ENCODE data around the gene ITIH6. TPM values are rescaled to one million over a fixed set of nuclear protein-coding genes. Genes with fewer than 3 reads are reported as not detected.

ITIH6 gene
- total RNA-seq, 1 donor from 2014 or later: 0.13 TPM

DNA sequence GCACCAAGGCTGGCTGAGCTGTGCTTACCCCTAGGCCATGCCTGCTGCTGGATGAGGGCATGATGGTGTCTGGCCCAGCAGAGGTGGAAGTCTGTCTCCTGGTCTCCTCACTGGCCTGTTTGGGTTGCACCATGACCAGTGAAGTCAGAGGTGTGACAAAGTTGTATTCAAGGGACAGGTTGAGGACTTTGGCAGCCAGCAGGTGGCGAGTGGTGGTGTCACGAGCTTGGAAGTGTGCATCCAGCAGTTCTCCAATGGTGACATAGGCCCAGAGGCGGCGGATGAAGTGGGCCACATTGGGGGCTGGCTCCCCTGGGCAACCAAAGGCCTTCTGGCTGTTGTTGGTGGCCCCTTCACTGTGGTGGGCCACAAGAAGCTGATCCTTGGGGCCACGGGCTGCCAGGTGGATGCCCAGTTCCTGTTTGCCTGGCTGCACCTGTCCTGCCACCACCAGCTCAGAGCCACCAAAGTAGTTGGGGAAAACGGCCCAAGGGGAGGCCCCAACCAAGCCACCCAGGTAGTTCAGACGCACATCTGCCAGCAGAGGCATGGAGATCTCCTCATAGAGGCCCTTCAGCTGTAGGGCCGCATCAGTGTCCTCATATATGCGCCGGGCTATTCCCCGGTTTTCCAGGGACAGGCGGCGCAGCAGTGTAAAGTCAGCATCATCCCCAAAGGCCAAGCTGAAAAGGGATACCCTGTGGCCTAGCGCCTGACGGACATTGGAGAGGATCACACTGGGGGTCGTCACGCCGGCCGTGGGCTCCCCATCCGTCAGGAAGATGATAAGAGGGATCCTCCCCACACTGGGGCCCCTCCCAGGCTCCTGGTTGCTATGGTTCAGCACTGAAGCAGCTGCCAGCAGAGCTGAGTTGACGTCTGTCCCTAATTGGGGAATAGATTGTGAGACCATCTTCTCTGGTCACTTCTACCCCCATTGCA is 39.7 kb downstream of the ITIH6 start:
- Mint-ChIP-seq H3K27ac (ENCODE audit: unreplicated experiment) (no peak overlapping the region), H3K9me3 (ENCODE audit: unreplicated experiment) (no peaks in the 10 kb centered on the region), H3K4me3 (ENCODE audit: unreplicated experiment) (no peak overlapping the region), H3K36me3 (ENCODE audit: low read depth, unreplicated experiment) (no peaks in the 10 kb centered on the region), H3K4me1 (ENCODE audit: unreplicated experiment) (peaks cover 6% of the 10 kb centered on the region), H3K27me3 (ENCODE audit: unreplicated experiment) (no peaks in the 10 kb centered on the region)
- no peak for DNase-seq (ENCODE audit: low spot score)
- TF ChIP-seq, protein P1, sequence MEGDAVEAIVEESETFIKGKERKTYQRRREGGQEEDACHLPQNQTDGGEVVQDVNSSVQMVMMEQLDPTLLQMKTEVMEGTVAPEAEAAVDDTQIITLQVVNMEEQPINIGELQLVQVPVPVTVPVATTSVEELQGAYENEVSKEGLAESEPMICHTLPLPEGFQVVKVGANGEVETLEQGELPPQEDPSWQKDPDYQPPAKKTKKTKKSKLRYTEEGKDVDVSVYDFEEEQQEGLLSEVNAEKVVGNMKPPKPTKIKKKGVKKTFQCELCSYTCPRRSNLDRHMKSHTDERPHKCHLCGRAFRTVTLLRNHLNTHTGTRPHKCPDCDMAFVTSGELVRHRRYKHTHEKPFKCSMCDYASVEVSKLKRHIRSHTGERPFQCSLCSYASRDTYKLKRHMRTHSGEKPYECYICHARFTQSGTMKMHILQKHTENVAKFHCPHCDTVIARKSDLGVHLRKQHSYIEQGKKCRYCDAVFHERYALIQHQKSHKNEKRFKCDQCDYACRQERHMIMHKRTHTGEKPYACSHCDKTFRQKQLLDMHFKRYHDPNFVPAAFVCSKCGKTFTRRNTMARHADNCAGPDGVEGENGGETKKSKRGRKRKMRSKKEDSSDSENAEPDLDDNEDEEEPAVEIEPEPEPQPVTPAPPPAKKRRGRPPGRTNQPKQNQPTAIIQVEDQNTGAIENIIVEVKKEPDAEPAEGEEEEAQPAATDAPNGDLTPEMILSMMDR (IDR thresholded peaks at IDR 0.05; ENCODE audit: unreplicated experiment): no peak

DNA sequence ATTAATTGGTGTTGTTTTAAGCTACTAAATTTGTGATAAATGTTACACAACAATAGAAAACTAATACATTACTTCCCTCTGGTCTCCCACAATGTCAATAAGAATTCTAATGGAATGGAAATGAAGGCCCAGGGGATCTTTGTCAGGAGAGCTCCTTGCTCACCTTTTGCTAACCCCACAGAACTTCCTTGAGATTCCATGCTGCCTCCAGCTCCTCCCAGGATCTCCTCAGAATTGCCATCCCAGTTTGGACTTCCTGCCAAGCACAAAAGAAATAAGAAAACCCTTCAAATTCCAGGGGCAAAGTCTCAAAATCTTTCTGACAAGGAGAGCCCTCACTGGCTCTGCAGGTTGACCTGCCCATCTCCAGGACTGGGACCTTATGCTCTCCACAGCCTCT is 43.2 kb downstream of the ITIH6 start:
- no peaks in the 10 kb centered on the region for H3K9me3 Mint-ChIP-seq (ENCODE audit: unreplicated experiment)
- no peak for DNase-seq (ENCODE audit: low spot score)
- H3K27ac Mint-ChIP-seq (ENCODE audit: unreplicated experiment): no peak overlapping the region
- H3K4me3 Mint-ChIP-seq (ENCODE audit: unreplicated experiment): no peak overlapping the region
- H3K4me1 Mint-ChIP-seq (ENCODE audit: unreplicated experiment): peaks cover 12% of the 10 kb centered on the region
- no peaks in the 10 kb centered on the region for H3K36me3 Mint-ChIP-seq (ENCODE audit: low read depth, unreplicated experiment)
- TF ChIP-seq, protein P1 (IDR thresholded peaks at IDR 0.05; ENCODE audit: unreplicated experiment): no peak
- H3K27me3 Mint-ChIP-seq (ENCODE audit: unreplicated experiment): peaks cover 1% of the 10 kb centered on the region

DNA sequence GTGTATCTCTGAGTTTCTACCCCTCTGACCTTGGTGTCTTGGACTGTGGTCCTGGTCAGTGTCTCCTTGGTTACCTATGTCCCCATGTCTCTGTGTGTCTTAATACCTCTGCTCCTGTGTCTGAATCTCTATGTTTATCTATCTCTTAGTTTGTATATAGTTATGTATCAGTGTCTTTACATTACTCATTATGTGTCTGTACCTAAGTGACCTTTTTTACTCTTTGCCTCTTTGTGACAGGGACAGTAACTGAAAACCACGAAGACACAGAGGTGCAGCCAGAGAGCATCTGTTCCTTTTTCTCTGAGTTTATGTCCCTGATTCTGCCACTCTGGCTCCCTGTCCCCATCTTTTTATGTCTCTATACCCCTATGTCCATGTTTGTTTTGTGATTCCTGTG is 49.4 kb downstream of the ITIH6 start:
- Mint-ChIP-seq H3K9me3 (ENCODE audit: unreplicated experiment) (no peaks in the 10 kb centered on the region), H3K27ac (ENCODE audit: unreplicated experiment) (no peak overlapping the region), H3K27me3 (ENCODE audit: unreplicated experiment) (peaks cover 1% of the 10 kb centered on the region), H3K36me3 (ENCODE audit: low read depth, unreplicated experiment) (no peaks in the 10 kb centered on the region), H3K4me3 (ENCODE audit: unreplicated experiment) (no peak overlapping the region), H3K4me1 (ENCODE audit: unreplicated experiment) (peaks cover 8% of the 10 kb centered on the region)
- TF ChIP-seq, protein P1 (IDR thresholded peaks at IDR 0.05; ENCODE audit: unreplicated experiment): no peak
- no peak for DNase-seq (ENCODE audit: low spot score)

DNA sequence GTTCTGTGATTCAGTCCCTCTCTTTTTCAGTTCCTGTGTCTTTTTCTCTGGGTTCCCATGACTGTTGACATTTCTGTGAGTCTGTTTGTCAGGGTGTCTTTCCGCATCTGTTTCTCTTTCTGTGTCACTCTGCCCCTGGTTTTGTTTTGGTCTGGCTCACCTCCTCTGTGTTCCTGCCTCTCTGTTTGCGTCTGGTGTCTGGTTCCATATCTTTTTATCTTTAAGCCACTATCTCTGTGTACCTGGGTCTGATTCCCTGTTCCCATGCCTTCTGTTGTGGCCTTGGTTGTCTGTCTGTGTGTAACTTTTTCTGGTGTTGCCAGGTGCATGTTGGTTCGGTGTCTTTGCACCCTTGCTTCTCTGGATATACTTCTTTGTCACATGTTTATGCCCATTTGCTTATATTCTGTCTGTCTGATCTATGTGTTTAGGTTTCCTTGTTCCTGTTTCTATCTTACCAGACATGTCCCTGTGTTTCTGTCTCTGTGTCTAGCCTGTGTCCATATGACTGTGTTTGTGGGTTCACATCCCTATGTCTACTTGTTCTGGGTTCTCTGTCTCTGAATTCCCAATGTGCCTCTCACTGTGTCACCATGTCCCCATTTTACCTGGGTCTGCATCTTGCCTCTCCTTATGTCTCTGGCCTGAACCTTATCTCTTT is 50.2 kb downstream of the ITIH6 start:
- Mint-ChIP-seq H3K9me3 (ENCODE audit: unreplicated experiment) (no peaks in the 10 kb centered on the region), H3K27me3 (ENCODE audit: unreplicated experiment) (peaks cover 1% of the 10 kb centered on the region), H3K4me1 (ENCODE audit: unreplicated experiment) (peaks cover 8% of the 10 kb centered on the region), H3K36me3 (ENCODE audit: low read depth, unreplicated experiment) (no peaks in the 10 kb centered on the region), H3K27ac (ENCODE audit: unreplicated experiment) (no peak overlapping the region), H3K4me3 (ENCODE audit: unreplicated experiment) (no peak overlapping the region)
- DNase-seq (ENCODE audit: low spot score): no peak
- TF ChIP-seq, protein P1 (IDR thresholded peaks at IDR 0.05; ENCODE audit: unreplicated experiment): no peak

DNA sequence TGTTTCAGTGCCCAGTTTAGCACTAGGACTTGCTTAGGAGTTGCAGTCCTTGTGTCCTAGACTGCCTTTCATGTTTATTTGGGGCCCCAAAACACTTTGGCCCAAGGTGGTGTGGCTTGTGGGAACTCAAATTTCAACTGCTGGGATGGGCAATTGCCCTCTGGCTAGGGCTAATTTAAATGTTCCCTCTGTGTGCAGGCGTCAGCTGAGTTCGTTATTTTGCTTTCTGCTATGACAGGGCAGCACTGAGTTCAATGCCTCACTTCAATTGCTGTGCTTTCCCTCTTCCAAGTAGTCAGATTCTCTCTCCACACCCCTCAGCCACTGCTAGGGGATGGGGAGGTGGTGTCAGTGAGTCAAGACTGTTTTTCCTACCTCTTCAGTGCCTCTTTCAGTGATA is 51.1 kb downstream of the ITIH6 start:
- no peak for DNase-seq (ENCODE audit: low spot score)
- Mint-ChIP-seq H3K36me3 (ENCODE audit: low read depth, unreplicated experiment) (no peaks in the 10 kb centered on the region), H3K4me1 (ENCODE audit: unreplicated experiment) (peaks cover 8% of the 10 kb centered on the region), H3K4me3 (ENCODE audit: unreplicated experiment) (no peak overlapping the region), H3K27ac (ENCODE audit: unreplicated experiment) (no peak overlapping the region), H3K27me3 (ENCODE audit: unreplicated experiment) (peaks cover 1% of the 10 kb centered on the region), H3K9me3 (ENCODE audit: unreplicated experiment) (no peaks in the 10 kb centered on the region)
- TF ChIP-seq, protein P1 (IDR thresholded peaks at IDR 0.05; ENCODE audit: unreplicated experiment): no peak
